C4-2B (cell line): Measurements from ENCODE around the gene ASB10.

Experiments used
- H3K27ac ChIP-seq: fragments of 450-650 bp; 2 replicates; pipeline ENCODE4 v1.5.1; 2017
- CTCF ChIP-seq: fragments of 450-650 bp; conservative IDR thresholded peaks from 2 replicates; pipeline ENCODE4 v1.5.1; 2017; ENCODE audit warnings: mild to moderate bottlenecking
- ZFX ChIP-seq: fragments of 450-650 bp; IDR thresholded peaks from 2 replicates; pipeline ENCODE4 v1.6.1; 2017

The ASB10 gene

GRCh38 chr7:151133266-151133985 is 53.6 kb downstream of the ASB10 start:
- TF ChIP-seq ZFX (no peak), CTCF (no peak)
- H3K27ac ChIP-seq = no peak overlapping the region

GRCh38 chr7:151132461-151133205 is 54.4 kb downstream of the ASB10 start:
- TF ChIP-seq ZFX (no peak), CTCF (no peak)
- no peak overlapping the region for H3K27ac ChIP-seq

- TF ChIP-seq ZFX (no peak), CTCF (no peak)
- no peak overlapping the region for H3K27ac ChIP-seq
Measured at GRCh38 chr7:151131592-151132293, 55.3 kb downstream of the ASB10 start.

GRCh38 chr7:151131224-151131591 is 55.8 kb downstream of the ASB10 start:
- no peak overlapping the region for H3K27ac ChIP-seq

GRCh38 chr7:151130741-151131157 is 56.3 kb downstream of the ASB10 start:
- no peak for TF ChIP-seq CTCF
- no peak for TF ChIP-seq ZFX

More at GRCh38 chr7:151131224-151131591, 55.8 kb downstream of the ASB10 start:
- no peak for TF ChIP-seq CTCF
- TF ChIP-seq ZFX = no peak

GRCh38 chr7:151129960-151130591 is 57.0 kb downstream of the ASB10 start:
- TF ChIP-seq ZFX (no peak), CTCF (no peak)
- H3K27ac ChIP-seq = no peak overlapping the region

More at GRCh38 chr7:151130741-151131157, 56.3 kb downstream of the ASB10 start:
- H3K27ac ChIP-seq = no peak overlapping the region
